HG03571 (cell line): Measurements from ENCODE around the gene SLC13A5.

Experiments
- ATAC-seq: cut with Tn5 transposase; IDR thresholded peaks from one replicate; pipeline ENCODE4 v1.9.1; 2021; ENCODE audit not compliant: unreplicated experiment

The SLC13A5 gene

DNA sequence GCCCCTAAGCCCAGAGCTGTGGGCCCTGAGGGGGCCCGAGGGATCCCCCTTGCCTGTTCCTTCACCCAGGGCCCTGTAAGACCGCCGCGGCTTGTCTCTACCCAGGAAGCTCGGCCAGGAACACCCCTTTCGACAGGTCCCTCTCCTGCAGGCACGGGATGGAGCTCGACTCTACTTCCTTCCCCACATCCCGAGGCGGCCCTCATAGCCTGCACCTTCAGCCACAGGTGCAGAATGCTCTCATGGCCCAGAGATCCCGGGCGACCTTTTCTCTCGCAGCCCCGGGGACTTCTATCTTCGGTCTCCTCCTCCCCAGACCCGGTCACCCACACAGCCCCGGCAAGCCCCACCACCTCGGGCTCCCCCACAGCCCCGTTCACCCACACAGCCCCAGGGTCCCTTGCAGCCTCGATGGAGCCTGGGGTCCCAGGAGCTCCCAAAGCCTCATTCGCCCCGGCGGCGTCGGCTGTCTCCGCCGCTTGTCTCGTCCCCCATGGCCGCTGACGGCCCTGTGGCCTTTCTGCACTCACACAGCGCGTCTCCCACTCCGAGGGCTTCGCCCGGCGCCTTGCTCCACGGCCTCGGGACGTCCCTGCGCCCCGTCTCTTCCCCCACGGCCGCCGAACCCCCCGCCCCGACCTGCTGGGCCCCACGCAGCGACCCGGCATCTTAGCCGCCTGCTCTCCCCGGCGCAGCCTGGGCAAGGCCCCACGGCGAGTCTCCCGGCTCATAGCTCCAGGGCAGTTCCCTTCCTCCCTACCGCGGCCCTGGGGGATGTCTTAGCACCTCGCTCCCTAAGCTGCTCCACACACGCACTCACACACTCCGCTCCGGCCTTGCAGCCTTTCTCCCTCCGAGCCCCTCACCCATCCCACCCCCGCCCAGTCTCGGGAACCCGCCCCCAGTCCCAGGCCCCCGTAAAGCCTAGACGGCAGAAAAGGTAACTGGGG lies 73.3 kb downstream of the SLC13A5 start:
- no peak for ATAC-seq

DNA sequence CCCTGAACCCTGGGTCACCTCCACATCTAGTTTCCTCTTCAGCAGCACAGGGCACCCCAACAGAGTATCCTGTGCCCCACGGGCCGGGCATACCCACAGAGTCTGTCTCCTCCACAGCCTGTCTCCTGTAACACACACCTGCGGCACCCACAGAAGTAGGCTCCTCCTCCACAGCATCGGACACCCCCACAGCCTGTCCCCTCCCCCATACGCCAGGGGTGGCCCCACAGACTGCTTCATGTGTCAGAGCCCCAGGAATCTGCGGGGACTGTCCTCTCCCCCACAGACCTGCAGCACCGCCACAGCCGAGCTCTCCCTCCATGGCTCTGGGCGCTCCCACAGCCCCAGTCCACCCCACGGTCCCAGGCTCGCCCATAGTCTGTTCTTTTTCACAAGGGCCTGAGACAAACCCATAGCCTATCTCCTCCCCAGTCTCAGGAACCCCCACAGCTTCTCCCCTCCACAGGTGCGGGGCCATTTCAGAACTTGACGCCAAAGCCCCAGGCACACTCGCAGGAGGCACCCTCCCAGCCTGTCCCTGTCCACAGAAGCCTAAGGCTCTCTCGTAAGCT lies 74.1 kb downstream of the SLC13A5 start:
- no peak for ATAC-seq

DNA sequence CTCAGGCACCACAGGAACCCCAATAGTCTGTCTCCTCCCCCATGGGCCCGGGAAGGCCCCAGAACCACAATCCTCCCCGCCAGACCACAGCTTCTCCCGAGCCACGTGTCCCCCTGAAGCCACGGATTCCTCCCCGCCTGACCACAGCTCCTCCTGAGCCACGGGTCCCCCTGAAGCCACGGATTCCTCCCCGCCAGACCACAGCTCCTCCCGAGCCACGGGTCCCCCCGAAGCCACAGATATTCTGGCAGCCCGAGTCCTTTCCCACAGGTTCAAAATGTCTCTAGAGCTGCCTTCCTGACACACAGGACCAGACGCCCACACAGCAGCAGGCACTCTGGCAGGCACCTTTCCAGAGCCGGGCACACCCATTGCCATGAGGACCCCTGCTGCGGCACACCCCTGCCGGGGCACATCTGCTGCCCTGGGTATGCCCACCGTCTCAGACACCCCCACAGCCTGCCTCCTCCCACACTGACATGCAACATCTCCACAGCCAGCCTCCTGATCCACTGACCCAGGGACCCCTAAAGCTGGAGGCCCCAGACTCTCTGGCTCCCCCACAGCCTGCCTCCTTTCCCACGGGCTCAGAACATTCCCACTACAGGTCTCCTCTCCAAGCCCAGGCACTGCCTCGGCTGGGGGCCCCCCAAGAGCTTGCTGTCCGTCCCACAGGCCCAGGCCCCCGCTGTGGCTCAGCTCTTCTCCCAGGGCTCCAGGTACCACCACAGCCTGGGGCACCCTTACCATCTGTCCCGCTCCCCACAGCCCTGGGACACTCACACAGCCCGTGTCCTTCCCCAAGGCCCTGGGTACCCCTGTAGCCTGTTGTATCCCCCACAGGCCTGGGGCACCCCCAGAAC lies 74.9 kb downstream of the SLC13A5 start:
- ATAC-seq = no peak

DNA sequence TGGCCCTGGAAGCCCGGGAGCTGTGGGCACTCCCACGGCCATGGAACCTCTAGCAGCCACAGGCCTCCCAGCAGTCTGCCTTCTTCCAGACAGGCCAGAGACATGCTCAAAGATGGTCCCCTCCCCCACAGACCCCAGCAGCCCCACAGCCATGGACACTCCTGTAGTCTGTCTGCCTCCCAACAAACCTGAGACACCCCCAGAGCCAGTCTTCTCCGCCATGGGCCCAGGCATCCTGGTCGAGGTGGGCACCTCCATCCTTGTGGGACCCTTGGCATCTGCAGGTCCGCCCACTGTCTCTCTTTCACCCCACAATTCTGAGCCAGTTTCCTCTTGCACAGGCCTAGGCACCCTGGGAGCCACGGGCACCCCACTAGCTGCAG lies 75.7 kb downstream of the SLC13A5 start:
- ATAC-seq = no peak

DNA sequence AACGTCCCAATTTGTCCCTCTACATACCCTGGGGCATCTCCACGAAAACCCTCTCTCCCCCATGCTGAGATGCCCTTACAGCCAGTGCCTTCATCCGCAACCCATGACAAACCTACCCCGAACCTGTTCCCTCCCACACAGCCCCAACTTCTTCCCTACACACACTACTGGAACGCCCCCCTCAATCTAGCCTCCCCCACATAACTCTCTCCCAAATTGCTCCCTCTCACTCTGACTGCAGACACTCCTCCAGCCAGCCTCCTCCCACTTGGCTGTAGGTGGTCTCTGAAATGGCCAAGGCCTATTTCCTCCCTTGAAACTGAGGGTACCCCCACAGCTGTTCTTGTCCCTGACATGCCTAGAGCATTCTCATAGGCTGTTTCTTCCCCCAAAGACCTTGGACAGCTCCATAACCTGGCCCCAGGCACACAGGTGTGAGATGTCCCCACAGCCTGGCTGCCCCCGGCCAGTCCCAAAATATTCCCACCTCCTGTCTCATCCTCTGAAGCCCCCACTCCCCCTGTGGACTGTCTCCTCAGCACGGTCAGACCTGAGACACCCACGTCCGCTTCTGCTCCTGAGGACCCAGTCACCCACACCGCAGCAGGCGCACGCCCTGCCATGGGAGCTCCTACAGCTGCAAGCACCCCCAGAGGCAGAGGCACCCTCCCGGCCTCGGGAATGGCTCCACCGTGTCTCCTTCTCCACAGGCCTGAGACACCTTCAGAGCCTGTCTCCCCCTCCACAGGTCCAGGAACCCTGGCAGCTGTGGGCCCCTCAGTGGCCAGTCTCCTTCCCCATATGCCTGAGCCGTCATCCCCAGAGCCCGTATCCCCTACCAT lies 76.3 kb downstream of the SLC13A5 start:
- ATAC-seq = no peak

DNA sequence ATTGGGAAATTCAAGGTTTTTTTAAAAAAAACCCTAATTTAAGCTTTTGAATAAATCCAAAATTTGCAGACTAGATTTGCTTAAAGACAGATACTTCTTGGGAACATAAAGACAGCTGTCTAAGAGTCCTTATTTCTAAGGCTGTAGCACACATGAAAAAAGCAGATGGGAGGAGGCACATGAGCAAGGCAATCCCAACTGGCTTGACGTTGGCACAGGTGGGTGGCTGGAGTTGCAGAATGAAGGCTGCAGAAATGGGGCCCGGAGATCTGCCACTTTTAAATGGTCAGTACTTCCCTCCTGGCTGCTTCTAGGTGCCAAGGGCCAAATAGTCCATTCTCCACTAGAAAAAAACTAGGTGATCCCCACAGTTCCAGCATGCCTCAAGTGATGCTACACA lies 77.1 kb downstream of the SLC13A5 start:
- no peak for ATAC-seq
